ENCODE results near the gene KRT38.
"Not testable (repeated sequence)": the region's sequence is repeated elsewhere in the genome, so short reads cannot be mapped to it uniquely, and the experiment has no call there.

The KRT38 gene

DNA sequence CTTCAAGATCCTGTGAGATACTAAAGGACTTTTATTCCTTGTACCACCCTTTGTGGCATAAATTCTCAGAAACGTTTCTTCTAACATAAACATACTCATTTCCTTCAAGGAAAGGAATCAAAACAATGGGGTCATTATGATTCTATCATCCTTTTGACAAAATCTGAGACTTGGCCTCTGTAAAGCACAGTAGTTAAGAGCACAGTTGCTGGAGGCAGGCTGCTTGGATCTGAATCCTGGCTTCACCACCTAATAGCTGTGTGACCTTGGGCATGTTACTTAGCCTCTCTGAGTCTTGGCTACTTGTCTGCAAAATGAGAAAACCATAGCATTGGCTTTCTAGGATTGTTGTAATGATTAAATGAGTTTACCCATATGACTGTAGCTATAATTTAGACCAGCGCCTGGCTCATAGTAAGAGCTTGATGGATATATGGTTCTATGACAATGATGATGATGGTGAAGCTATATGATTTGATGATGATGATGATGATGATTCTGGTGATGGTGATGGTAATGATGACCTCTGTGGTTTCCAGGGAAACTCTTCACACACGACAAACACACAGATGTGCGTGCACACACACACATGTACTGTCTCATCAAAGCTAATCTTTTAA lies 37.3 kb downstream of the KRT38 start:
- TF ChIP-seq, protein P1, sequence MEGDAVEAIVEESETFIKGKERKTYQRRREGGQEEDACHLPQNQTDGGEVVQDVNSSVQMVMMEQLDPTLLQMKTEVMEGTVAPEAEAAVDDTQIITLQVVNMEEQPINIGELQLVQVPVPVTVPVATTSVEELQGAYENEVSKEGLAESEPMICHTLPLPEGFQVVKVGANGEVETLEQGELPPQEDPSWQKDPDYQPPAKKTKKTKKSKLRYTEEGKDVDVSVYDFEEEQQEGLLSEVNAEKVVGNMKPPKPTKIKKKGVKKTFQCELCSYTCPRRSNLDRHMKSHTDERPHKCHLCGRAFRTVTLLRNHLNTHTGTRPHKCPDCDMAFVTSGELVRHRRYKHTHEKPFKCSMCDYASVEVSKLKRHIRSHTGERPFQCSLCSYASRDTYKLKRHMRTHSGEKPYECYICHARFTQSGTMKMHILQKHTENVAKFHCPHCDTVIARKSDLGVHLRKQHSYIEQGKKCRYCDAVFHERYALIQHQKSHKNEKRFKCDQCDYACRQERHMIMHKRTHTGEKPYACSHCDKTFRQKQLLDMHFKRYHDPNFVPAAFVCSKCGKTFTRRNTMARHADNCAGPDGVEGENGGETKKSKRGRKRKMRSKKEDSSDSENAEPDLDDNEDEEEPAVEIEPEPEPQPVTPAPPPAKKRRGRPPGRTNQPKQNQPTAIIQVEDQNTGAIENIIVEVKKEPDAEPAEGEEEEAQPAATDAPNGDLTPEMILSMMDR (IDR thresholded peaks at IDR 0.05; ENCODE audit: control insufficient read depth, extremely low read depth, insufficient read depth) = no peak

DNA sequence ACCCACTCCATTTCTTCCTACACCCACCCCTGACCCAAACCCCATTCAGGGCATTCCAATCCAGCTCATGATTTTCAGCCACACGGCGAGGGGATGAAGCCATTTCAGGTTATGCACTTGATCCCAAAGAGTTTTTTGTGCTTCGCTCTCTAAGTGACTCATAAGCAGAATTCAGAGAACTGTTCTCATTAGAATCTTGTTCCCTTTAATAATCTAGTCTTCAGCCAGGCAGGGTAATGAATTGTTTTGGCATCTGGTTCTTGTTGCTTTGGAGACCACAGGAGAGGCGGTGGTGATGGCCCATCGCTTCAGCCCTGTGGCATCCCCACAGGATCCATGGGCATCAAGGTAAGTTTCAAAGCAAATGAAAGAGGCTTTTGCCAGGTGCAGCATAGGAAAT lies 38.6 kb downstream of the KRT38 start:
- TF ChIP-seq, protein P1 (IDR thresholded peaks at IDR 0.05; ENCODE audit: control insufficient read depth, extremely low read depth, insufficient read depth) = no peak
- no peak overlapping the region for H3K4me3 ChIP-seq (ENCODE audit: low read depth, low read length)
- no peak for DNase-seq (ENCODE audit: low read depth)

More for the DNA sequence above, 37.3 kb downstream of the KRT38 start:
- DNase-seq (ENCODE audit: low read depth) = no peak
- H3K4me3 ChIP-seq (ENCODE audit: low read depth, low read length) = no peak overlapping the region

DNA sequence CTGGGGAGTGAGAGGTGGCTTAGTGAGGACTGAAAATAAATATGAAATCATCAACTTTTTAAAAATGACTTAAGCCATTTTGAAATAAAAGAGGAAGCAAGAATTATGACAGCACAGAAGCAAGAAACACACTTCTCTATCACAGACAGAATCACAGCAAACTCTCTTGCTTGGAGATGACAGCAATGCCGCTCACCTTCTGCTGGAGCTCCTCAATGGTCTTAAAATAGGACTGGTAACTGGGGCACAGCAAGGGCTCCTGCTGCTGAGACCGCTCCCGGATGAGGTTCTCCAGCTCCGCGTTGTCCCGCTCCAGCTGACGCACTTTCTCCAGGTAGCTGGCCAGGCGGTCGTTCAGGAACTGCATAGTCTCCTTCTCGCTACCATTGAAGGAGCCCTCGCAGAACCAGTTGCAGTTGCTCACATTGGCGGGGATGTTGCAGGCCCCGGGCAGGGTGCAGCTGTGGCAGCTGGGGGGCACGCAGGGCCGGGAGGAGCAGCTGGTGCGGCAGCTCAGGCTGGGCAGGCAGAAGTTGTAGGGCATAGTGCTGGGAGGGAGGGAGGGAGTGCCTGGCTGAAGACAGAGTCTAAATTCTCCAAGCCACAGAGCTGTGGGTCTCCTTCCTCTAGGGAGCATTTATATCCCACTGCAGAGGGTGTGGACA lies 43.7 kb downstream of the KRT38 start, which contains the start of gene KRT31:
TSS of gene KRT31 (minus strand) at position 613 of the 665 bp plus-strand sequence. CDS start at position 544, 69 bp downstream.
- TF ChIP-seq, protein P1 (IDR thresholded peaks at IDR 0.05; ENCODE audit: control insufficient read depth, extremely low read depth, insufficient read depth) = no peak
- H3K4me3 ChIP-seq (ENCODE audit: low read depth, low read length) = no peak within 1 kb of the TSS

DNA sequence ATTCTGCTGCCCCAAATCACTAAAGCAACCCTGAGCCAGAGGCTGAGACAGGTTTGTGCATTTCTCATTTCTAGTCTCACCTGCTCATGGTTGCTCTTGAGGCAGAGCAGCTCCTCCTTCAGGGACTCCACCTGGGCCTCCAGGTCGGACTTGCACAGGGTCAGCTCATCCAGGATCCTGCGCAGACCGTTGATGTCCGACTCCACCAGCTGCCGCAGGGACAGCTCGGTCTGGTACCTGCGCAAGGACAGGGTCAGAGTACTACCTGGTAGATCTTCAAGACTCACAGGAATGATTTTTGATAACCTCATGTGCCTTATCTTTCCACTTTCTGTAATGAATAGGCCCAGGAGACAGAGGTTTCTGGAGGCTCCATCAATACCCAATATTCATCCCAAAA lies 44.4 kb downstream of the KRT38 start:
- TF ChIP-seq, protein P1 (IDR thresholded peaks at IDR 0.05; ENCODE audit: control insufficient read depth, extremely low read depth, insufficient read depth) = no peak
- DNase-seq (ENCODE audit: low read depth) = no peak
- no peak overlapping the region for H3K4me3 ChIP-seq (ENCODE audit: low read depth, low read length)

More for the DNA sequence above, 43.7 kb downstream of the KRT38 start, which contains the start of gene KRT31:
- DNase-seq (ENCODE audit: low read depth) = no peak

DNA sequence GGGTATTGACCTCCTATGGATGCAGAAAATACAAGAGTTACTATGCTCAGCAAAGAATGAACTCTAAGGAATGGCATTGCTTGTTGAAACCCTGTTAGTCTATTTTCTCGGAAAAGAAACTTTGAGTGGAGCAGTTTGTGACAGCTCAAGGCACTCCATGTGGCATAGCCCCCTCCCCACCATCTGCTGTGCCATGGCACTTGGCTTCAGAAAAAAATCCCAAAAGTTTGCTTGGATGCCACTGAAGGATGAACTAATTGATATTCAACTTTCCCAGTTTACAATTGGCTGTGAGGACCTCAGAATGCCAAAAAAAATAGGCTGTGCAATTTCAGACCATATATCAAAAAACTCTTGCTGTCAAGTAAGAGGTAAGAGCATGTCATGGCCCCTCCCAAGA lies 45.2 kb downstream of the KRT38 start:
- no peak overlapping the region for H3K4me3 ChIP-seq (ENCODE audit: low read depth, low read length)
- no peak for DNase-seq (ENCODE audit: low read depth)

DNA sequence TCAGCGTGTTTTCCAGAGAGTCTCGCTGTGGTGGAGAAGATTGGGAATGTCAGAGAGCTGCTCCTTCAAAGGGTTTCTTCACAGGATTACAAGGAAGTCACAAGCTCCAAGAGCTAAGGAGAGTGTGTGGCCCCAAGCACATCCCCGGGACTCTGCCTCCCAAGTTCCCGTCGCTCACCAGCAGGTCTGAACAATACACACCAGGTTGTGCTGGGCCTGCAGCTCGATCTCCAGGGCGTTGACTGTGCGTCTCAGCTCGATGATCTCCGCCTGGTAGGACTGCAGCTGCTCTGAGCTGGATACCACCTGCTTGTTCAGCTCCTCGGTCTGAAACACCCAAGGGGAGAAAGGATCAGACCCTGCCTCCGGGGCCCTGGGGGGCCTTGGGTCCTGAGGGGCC lies 45.7 kb downstream of the KRT38 start:
- not testable (repeated sequence) for H3K4me3 ChIP-seq (ENCODE audit: low read depth, low read length); DNase-seq (ENCODE audit: low read depth)

More for the DNA sequence above, 45.2 kb downstream of the KRT38 start:
- TF ChIP-seq, protein P1 (IDR thresholded peaks at IDR 0.05; ENCODE audit: control insufficient read depth, extremely low read depth, insufficient read depth) = no peak

DNA sequence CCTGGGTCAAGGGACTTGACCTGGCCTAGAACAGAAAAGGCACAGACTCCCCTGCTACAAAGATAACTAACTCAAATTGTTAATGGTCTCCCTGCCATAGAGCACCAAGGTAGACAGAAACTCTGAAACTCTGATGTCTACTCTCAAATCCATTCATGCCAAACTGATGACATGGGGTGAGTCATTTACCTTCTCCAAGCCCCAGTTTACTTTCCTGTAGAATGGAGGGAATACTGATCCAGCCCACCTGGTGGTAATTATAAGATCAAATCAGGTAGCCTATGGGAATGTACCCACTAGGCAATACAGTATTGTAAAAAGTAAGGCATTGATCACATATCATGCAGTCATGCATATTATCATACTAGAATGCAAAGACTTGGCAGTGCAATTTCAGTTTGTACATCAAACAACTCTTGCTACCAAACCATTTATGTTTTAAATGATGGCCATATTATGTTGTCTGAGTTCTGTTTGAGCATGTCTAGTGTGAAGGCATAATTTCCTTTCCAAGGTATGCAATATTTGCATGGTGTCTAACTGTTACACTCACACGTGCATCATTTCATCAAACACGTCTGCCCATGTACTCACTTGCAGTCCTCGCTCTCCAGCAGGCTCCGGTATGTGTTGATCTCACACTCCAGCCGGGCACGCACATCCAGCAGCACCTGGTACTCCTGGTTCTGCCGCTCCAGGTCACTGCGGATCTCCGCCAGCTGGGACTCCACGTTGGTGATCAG lies 46.4 kb downstream of the KRT38 start:
- no peak overlapping the region for H3K4me3 ChIP-seq (ENCODE audit: low read depth, low read length)
- TF ChIP-seq, protein P1 (IDR thresholded peaks at IDR 0.05; ENCODE audit: control insufficient read depth, extremely low read depth, insufficient read depth) = no peak
- DNase-seq (ENCODE audit: low read depth) = no peak
